AG04450 (cell line): ENCODE results near the gene EVC. TPM values are rescaled to one million over a fixed set of nuclear protein-coding genes. Genes with fewer than 3 reads are reported as not detected.

Experiments used
- CTCF ChIA-PET: fragments of 300-600, 350-600 bp; formaldehyde crosslinking; extraction: SDS; loops from one replicate; lab custom pipeline; 2022; ENCODE audit warnings: antibody characterized with exemption, inconsistent platforms; lab: Charles Lee
- POLR2A ChIA-PET: fragments of 350-600 bp; formaldehyde crosslinking; extraction: SDS; loops from one replicate; lab custom pipeline; 2021; ENCODE audit warnings: antibody characterized with exemption, inconsistent platforms; lab: Yijun Ruan, JAX
- DNase-seq: peaks from one replicate; pipeline ENCODE4 v3.0.0-alpha.2; 2011; ENCODE audit warnings: low read depth, low spot score
- H3K27ac ChIP-seq: one replicate; pipeline ENCODE4 v1.5.1; 2012; ENCODE audit warnings: low read depth, low read length, control low read depth
- H3K27me3 ChIP-seq: one replicate; pipeline ENCODE4 v1.6.0; 2012; ENCODE audit warnings: low read length; ENCODE audit not compliant: control insufficient read depth, insufficient read depth
- H3K4me3 ChIP-seq: 2 replicates; pipeline ENCODE4 v1.5.1; 2011; ENCODE audit warnings: mild to moderate bottlenecking, low read depth, low read length, control low read depth
- H3K9me3 ChIP-seq: 2 replicates; pipeline ENCODE4 v1.5.1; 2012; ENCODE audit warnings: low read length; ENCODE audit not compliant: control insufficient read depth, insufficient read depth
- CTCF ChIP-seq: IDR thresholded peaks from 2 replicates; pipeline ENCODE4 v1.5.1; 2011; ENCODE audit warnings: low read depth, low read length, control low read depth, inconsistent platforms
- polyA plus RNA-seq: library from polyadenylated mRNA; depleted of rRNA; stranded (reverse); fragments of >200 nt; gene quantifications from 2 replicates; pipeline ENCODE4 v1.2.3, GENCODE V29; 2011

The EVC gene
- polyA plus RNA-seq, 1 experiment = 11.5 TPM

- peak overlapping the region; percentile 80 for H3K27ac ChIP-seq
- no peaks in the 10 kb centered on the region for H3K27me3 ChIP-seq
- no peak for DNase-seq
- ChIA-PET POLR2A (interaction anchor here (1.3 kb wide), 1 partner anchor 12 kb away, joined by 4 read pairs; no protein-coding TSS in a partner anchor), CTCF (no interaction called here)
- H3K4me3 ChIP-seq = no peak overlapping the region
- TF ChIP-seq CTCF = no peak
- peaks cover 5% of the 10 kb centered on the region; the same call in 1 of the 2 replicates for H3K9me3 ChIP-seq
Observed at GRCh38 chr4:5759236-5760075, 48.5 kb downstream of the EVC start.

GRCh38 chr4:5760246-5760645 lies 49.2 kb downstream of the EVC start:
- Histone ChIP-seq H3K9me3 (peaks cover 5% of the 10 kb centered on the region; the same call in 1 of the 2 replicates), H3K4me3 (no peak overlapping the region), H3K27me3 (no peaks in the 10 kb centered on the region), H3K27ac (no peak overlapping the region)
- DNase-seq = no peak
- no peak for TF ChIP-seq CTCF
- ChIA-PET POLR2A (no interaction called here), CTCF (no interaction called here)

GRCh38 chr4:5760936-5761480 lies 50.0 kb downstream of the EVC start:
- H3K27ac ChIP-seq = no peak overlapping the region
- no peak overlapping the region for H3K4me3 ChIP-seq
- no peak for DNase-seq
- ChIA-PET CTCF (no interaction called here), POLR2A (no interaction called here)
- no peaks in the 10 kb centered on the region for H3K27me3 ChIP-seq
- peaks cover 5% of the 10 kb centered on the region; the same call in 1 of the 2 replicates for H3K9me3 ChIP-seq
- TF ChIP-seq CTCF = no peak

GRCh38 chr4:5770051-5770450 lies 59.0 kb downstream of the EVC start:
- no peak overlapping the region for H3K27ac ChIP-seq
- H3K27me3 ChIP-seq = no peaks in the 10 kb centered on the region
- no peak overlapping the region for H3K4me3 ChIP-seq
- peaks cover 13% of the 10 kb centered on the region for H3K9me3 ChIP-seq
- ChIA-PET POLR2A (no interaction called here), CTCF (no interaction called here)
- TF ChIP-seq CTCF = no peak
- DNase-seq = no peak

- ChIA-PET CTCF (interaction anchor here (0.6 kb wide), 1 partner anchor 41 kb away, joined by 3 read pairs; no protein-coding TSS in a partner anchor), POLR2A (no interaction called here)
Observed at GRCh38 chr4:5772528-5773270, 61.7 kb downstream of the EVC start.

More at GRCh38 chr4:5772528-5773270, 61.7 kb downstream of the EVC start:
- Histone ChIP-seq H3K27ac (peak overlapping the region; percentile 77), H3K9me3 (peaks cover 13% of the 10 kb centered on the region), H3K27me3 (no peaks in the 10 kb centered on the region), H3K4me3 (no peak overlapping the region)
- TF ChIP-seq CTCF = no peak
- DNase-seq = no peak
